Type B pancreatic cell (in vitro differentiated cells): ENCODE data around the gene CGB5. TPM values are rescaled to one million over a fixed set of nuclear protein-coding genes. Genes with fewer than 3 reads are reported as not detected.
"Not testable (repeated sequence)": the region's sequence is repeated elsewhere in the genome, so short reads cannot be mapped to it uniquely, and the experiment has no call there.

Experiments used
- DNase-seq: peaks from one replicate; pipeline ENCODE4 v3.0.0; 2021; ENCODE audit warnings: mixed read lengths; ENCODE audit not compliant: unreplicated experiment; ENCODE audit errors: extremely low spot score
- H3K27ac Mint-ChIP-seq: 2 replicates; pipeline ENCODE4 v1.8.0; 2021; ENCODE audit warnings: mild to moderate bottlenecking, mixed read lengths
- H3K27me3 Mint-ChIP-seq: 2 replicates; pipeline ENCODE4 v1.8.0; 2021; ENCODE audit warnings: mixed read lengths
- H3K36me3 Mint-ChIP-seq: 2 replicates; pipeline ENCODE4 v1.8.0; 2021; ENCODE audit warnings: mixed read lengths
- H3K4me1 Mint-ChIP-seq: one replicate; pipeline ENCODE4 v1.8.0; 2021; ENCODE audit warnings: mixed read lengths; ENCODE audit not compliant: unreplicated experiment
- H3K4me3 Mint-ChIP-seq: 2 replicates; pipeline ENCODE4 v1.8.0; 2021; ENCODE audit warnings: mild to moderate bottlenecking, mixed read lengths
- H3K9me3 Mint-ChIP-seq: 2 replicates; pipeline ENCODE4 v1.8.0; 2021; ENCODE audit warnings: mixed read lengths
- CTCF ChIP-seq: fragments of 200-600 bp; sonication (generic); conservative IDR thresholded peaks from 2 replicates; pipeline ENCODE4 v1.5.0; 2021; ENCODE audit warnings: antibody characterized with exemption, mild to moderate bottlenecking
- total RNA-seq: library from RNA; stranded (reverse); gene quantifications from 2 replicates; pipeline ENCODE4 v1.2.1, GENCODE V29; 2021; ENCODE audit warnings: low replicate concordance

Gene CGB5
- total RNA-seq, 1 donor from 2014 or later: not detected

- not testable (repeated sequence) for H3K27ac Mint-ChIP-seq, H3K36me3 Mint-ChIP-seq, DNase-seq, H3K9me3 Mint-ChIP-seq, H3K4me3 Mint-ChIP-seq
- peak; percentile 80 for TF ChIP-seq CTCF
- Mint-ChIP-seq H3K4me1 (peaks cover 10% of the 10 kb centered on the region), H3K27me3 (peaks cover 45% of the 10 kb centered on the region)
Observed at GRCh38 chr19:49074869-49075268, 31.2 kb downstream of the CGB5 start.

GRCh38 chr19:49080392-49080791 lies 36.7 kb downstream of the CGB5 start:
- Mint-ChIP-seq H3K4me3 (no peak overlapping the region), H3K9me3 (no peaks in the 10 kb centered on the region), H3K4me1 (peaks cover 4% of the 10 kb centered on the region), H3K36me3 (no peaks in the 10 kb centered on the region), H3K27ac (no peak overlapping the region), H3K27me3 (peaks cover 10% of the 10 kb centered on the region)
- DNase-seq: no peak
- TF ChIP-seq CTCF: no peak

GRCh38 chr19:49081273-49081672 lies 37.6 kb downstream of the CGB5 start:
- H3K27me3 Mint-ChIP-seq: peaks cover 8% of the 10 kb centered on the region
- no peaks in the 10 kb centered on the region for H3K36me3 Mint-ChIP-seq
- TF ChIP-seq CTCF: no peak
- no peak for DNase-seq
- no peaks in the 10 kb centered on the region for H3K9me3 Mint-ChIP-seq
- no peak overlapping the region for H3K4me3 Mint-ChIP-seq
- H3K4me1 Mint-ChIP-seq: peaks cover 4% of the 10 kb centered on the region
- H3K27ac Mint-ChIP-seq: no peak overlapping the region

- H3K4me1 Mint-ChIP-seq: peaks cover 10% of the 10 kb centered on the region
- no peaks in the 10 kb centered on the region for H3K9me3 Mint-ChIP-seq
- no peak for TF ChIP-seq CTCF
- H3K36me3 Mint-ChIP-seq: peaks cover 6% of the 10 kb centered on the region
- peak overlapping the region; percentile 79 for H3K27ac Mint-ChIP-seq
- H3K27me3 Mint-ChIP-seq: peaks cover 8% of the 10 kb centered on the region
- peak overlapping the region; percentile 97 for H3K4me3 Mint-ChIP-seq
- no peak for DNase-seq
Observed at GRCh38 chr19:49084206-49085019, 40.8 kb downstream of the CGB5 start.

- Mint-ChIP-seq H3K27me3 (peaks cover 4% of the 10 kb centered on the region), H3K36me3 (peaks cover 8% of the 10 kb centered on the region), H3K9me3 (no peaks in the 10 kb centered on the region), H3K4me3 (peak within 1 kb of the TSS; percentile 97), H3K4me1 (peaks cover 10% of the 10 kb centered on the region), H3K27ac (peak within 1 kb of the TSS; percentile 79)
- no peak for TF ChIP-seq CTCF
- DNase-seq: peak; percentile 100
Observed at GRCh38 chr19:49085020-49085867, 41.6 kb downstream of the CGB5 start, which contains the start of gene SNRNP70. TSS of gene SNRNP70 (plus strand) at chr19:49085451. CDS start at chr19:49086415, 964 bp downstream.
